Tibial nerve (tissue), 4 donors: Measurements from ENCODE around the gene SEPTIN5.

ENCODE experiments used
- CTCF ChIP-seq, 5 experiments: fragments of 200-600 bp in 3 of 5; fragments of 450-650 bp in 2 of 5; sonication (generic) in 3 of 5; IDR thresholded peaks; one replicate each; pipeline ENCODE4 v1.5.1; 2016 to 2019; ENCODE audit warnings: antibody characterized with exemption in 5 of 5, mild to moderate bottlenecking in 3 of 5, moderate library complexity in 2 of 5
- EP300 ChIP-seq, 2 donors: sonication (generic); formaldehyde crosslinking; IDR thresholded peaks; one replicate each; pipeline ENCODE4 v1.6.1; 2017; ENCODE audit warnings: antibody characterized with exemption in 2 of 2, mild to moderate bottlenecking in 1 of 2
- POLR2A ChIP-seq, 2 donors: fragments of 450-650 bp; IDR thresholded peaks; one replicate each; pipeline ENCODE4 v1.6.1; 2017; ENCODE audit warnings: antibody characterized with exemption in 2 of 2, mild to moderate bottlenecking in 2 of 2, moderate library complexity in 2 of 2

DNA sequence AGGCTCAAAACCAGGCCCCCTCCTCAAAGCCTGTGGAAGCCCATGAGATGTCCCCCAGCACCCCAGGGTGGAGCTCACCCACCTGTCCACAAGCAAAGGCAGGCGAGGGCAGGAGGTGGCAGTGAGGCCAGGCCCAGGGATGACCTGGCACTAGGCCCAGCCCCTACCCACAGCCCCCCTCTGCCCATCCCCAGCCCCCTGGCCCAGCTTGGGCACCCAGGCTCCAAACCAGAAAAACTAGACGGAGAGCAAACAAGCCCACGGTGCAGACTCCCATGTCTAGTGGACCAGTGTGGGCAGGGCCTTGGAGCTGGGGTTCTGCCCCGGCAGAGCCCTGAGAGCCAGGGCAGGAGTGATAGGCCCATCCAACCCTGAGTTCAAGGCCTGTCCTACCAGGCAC, 29.3 kb downstream of the SEPTIN5 start:
- TF ChIP-seq CTCF (IDR thresholded peaks at IDR 0.05) = no peak
- no peak for TF ChIP-seq EP300 (IDR thresholded peaks at IDR 0.05)
- TF ChIP-seq POLR2A (IDR thresholded peaks at IDR 0.05) = no peak
